WTC11 (cell line): Measurements from ENCODE around the gene RAD51AP2. TPM values are rescaled to one million over a fixed set of nuclear protein-coding genes. Genes with fewer than 3 reads are reported as not detected.
A peak's percentile ranks its signal among the peaks of the same experiment; 100 is the strongest.

Experiments
- ATAC-seq: fragments of 200-7000 bp; cut with Tn5 transposase; 2 replicates; pipeline ENCODE4 v1.10.0; 2021; ENCODE audit warnings: mild to moderate bottlenecking, moderate library complexity
- CTCF ChIA-PET: fragments of 300-600 bp; sonication (Branson Sonifier 250); formaldehyde crosslinking; loops from one replicate; lab custom pipeline; 2021; ENCODE audit warnings: antibody characterized with exemption; lab: Charles Lee
- POLR2A ChIA-PET: fragments of 350-600 bp; sonication (Branson Sonifier 250); formaldehyde crosslinking; loops from one replicate; lab custom pipeline; 2021; ENCODE audit warnings: antibody characterized with exemption; lab: Charles Lee
- DNase-seq: peaks from one replicate; pipeline ENCODE4 v3.0.0; 2021; ENCODE audit warnings: low spot score
- H3K27ac Mint-ChIP-seq: 2 replicates; pipeline ENCODE4 v1.8.0; 2021; ENCODE audit warnings: mixed read lengths
- H3K27me3 Mint-ChIP-seq: 2 replicates; pipeline ENCODE4 v1.8.0; 2021; ENCODE audit warnings: low read depth, mild to moderate bottlenecking, moderate library complexity, mixed read lengths
- H3K36me3 Mint-ChIP-seq: 2 replicates; pipeline ENCODE4 v1.8.0; 2021; ENCODE audit warnings: mixed read lengths
- H3K4me1 Mint-ChIP-seq: 2 replicates; pipeline ENCODE4 v1.8.0; 2022; ENCODE audit warnings: mixed read lengths
- H3K4me3 Mint-ChIP-seq: 2 replicates; pipeline ENCODE4 v1.8.0; 2021; ENCODE audit warnings: mild to moderate bottlenecking, moderate library complexity, mixed read lengths
- H3K9me3 Mint-ChIP-seq: 2 replicates; pipeline ENCODE4 v1.8.0; 2021; ENCODE audit warnings: mixed read lengths
- CDX4 ChIP-seq: fragments of 250-450 bp; sonication (Bioruptor Pico); IDR thresholded peaks from 2 replicates; pipeline ENCODE4 v1.9.0; 2021; ENCODE audit warnings: moderate library complexity, mild to moderate bottlenecking, inconsistent platforms, borderline replicate concordance
- CREB1 ChIP-seq: sonication (generic); formaldehyde crosslinking; IDR thresholded peaks from 2 replicates; pipeline ENCODE4 v1.8.0; 2023; ENCODE audit warnings: mild to moderate bottlenecking, missing genetic modification reagents
- E2F5 ChIP-seq: sonication (generic); formaldehyde crosslinking; IDR thresholded peaks from 2 replicates; pipeline ENCODE4 v1.8.1; 2022; ENCODE audit warnings: mild to moderate bottlenecking, moderate library complexity, missing genetic modification reagents
- GTF2I ChIP-seq: fragments of 250-450 bp; sonication (Bioruptor Pico); conservative IDR thresholded peaks from 2 replicates; pipeline ENCODE4 v1.4.0; 2021; ENCODE audit warnings: mild to moderate bottlenecking
- IRF1 ChIP-seq: sonication (generic); formaldehyde crosslinking; IDR thresholded peaks from 2 replicates; pipeline ENCODE4 v1.8.0; 2023; ENCODE audit warnings: missing genetic modification reagents
- JAZF1 ChIP-seq: fragments of 250-450 bp; sonication (Bioruptor Pico); IDR thresholded peaks from 2 replicates; pipeline ENCODE4 v1.9.0; 2021; ENCODE audit warnings: moderate library complexity, mild to moderate bottlenecking, inconsistent platforms
- KAT7 ChIP-seq: sonication (generic); formaldehyde crosslinking; IDR thresholded peaks from 2 replicates; pipeline ENCODE4 v1.8.1; 2023; ENCODE audit warnings: missing genetic modification reagents, mild to moderate bottlenecking, borderline replicate concordance
- MAX ChIP-seq: sonication (generic); formaldehyde crosslinking; IDR thresholded peaks from 2 replicates; pipeline ENCODE4 v1.8.0; 2022; ENCODE audit warnings: mild to moderate bottlenecking, missing genetic modification reagents
- NFE2L1 ChIP-seq: sonication (generic); formaldehyde crosslinking; IDR thresholded peaks from 2 replicates; pipeline ENCODE4 v1.8.1; 2023; ENCODE audit warnings: missing genetic modification reagents
- OVOL2 ChIP-seq: fragments of 250-450 bp; sonication (Bioruptor Pico); IDR thresholded peaks from 2 replicates; pipeline ENCODE4 v1.9.0; 2021; ENCODE audit warnings: mild to moderate bottlenecking, borderline replicate concordance
- SOX15 ChIP-seq: fragments of 250-450 bp; sonication (Bioruptor Pico); IDR thresholded peaks from 2 replicates; pipeline ENCODE4 v1.9.0; 2021; ENCODE audit warnings: mild to moderate bottlenecking
- STAT6 ChIP-seq: sonication (generic); formaldehyde crosslinking; conservative IDR thresholded peaks from 2 replicates; pipeline ENCODE4 v1.8.1; 2023; ENCODE audit warnings: mild to moderate bottlenecking, low read depth, missing genetic modification reagents, moderate library complexity
- USF1 ChIP-seq: sonication (generic); formaldehyde crosslinking; IDR thresholded peaks from 2 replicates; pipeline ENCODE4 v1.8.0; 2022; ENCODE audit warnings: mild to moderate bottlenecking, missing genetic modification reagents
- ZBTB43 ChIP-seq: sonication (generic); formaldehyde crosslinking; IDR thresholded peaks from 2 replicates; pipeline ENCODE4 v1.8.1; 2023; ENCODE audit warnings: mild to moderate bottlenecking, missing genetic modification reagents
- ZNF138 ChIP-seq: sonication (generic); formaldehyde crosslinking; conservative IDR thresholded peaks from 2 replicates; pipeline ENCODE4 v1.8.1; 2022; ENCODE audit warnings: mild to moderate bottlenecking, moderate library complexity, missing genetic modification reagents
- ZNF232 ChIP-seq: sonication (generic); formaldehyde crosslinking; IDR thresholded peaks from 2 replicates; pipeline ENCODE4 v1.8.0; 2022; ENCODE audit warnings: mild to moderate bottlenecking, missing genetic modification reagents
- ZNF396 ChIP-seq: fragments of 250-450 bp; sonication (Bioruptor Pico); IDR thresholded peaks from 2 replicates; pipeline ENCODE4 v1.8.0; 2021; ENCODE audit warnings: mild to moderate bottlenecking, moderate library complexity, borderline replicate concordance
- ZNF416 ChIP-seq: fragments of 250-450 bp; sonication (Bioruptor Pico); IDR thresholded peaks from 2 replicates; pipeline ENCODE4 v1.9.0; 2021; ENCODE audit warnings: mild to moderate bottlenecking, inconsistent platforms
- ZNF532 ChIP-seq: fragments of 250-450 bp; sonication (Bioruptor Pico); IDR thresholded peaks from 2 replicates; pipeline ENCODE4 v1.9.0; 2021; ENCODE audit warnings: mild to moderate bottlenecking, borderline replicate concordance
- total RNA-seq: library from RNA; stranded (reverse); gene quantifications from 3 replicates; pipeline ENCODE4 v1.2.3, GENCODE V29; 2021

Gene RAD51AP2
- total RNA-seq, 1 experiment from 2014 or later: 0.26 TPM

GRCh38 chr2:17541531-17541950 is 23.3 kb upstream of the RAD51AP2 start (continued):
- TF ChIP-seq ZNF396 (CRISPR knock-in tag) (no peak), STAT6 (CRISPR knock-in tag) (no peak), GTF2I (CRISPR knock-in tag) (no peak), IRF1 (CRISPR knock-in tag) (no peak), SOX15 (CRISPR knock-in tag) (no peak)

GRCh38 chr2:17540813-17541530 is 22.7 kb upstream of the RAD51AP2 start:
- ChIA-PET POLR2A (interaction anchor here (0.7 to 1.4 kb wide), 6 partner anchors 13 to 213 kb away, joined by 3 to 6 read pairs (median 4); partner anchors contain the start of gene RAD51AP2), CTCF (interaction anchor here (0.7 to 1.3 kb wide), 6 partner anchors 12 to 130 kb away, joined by 3 to 9 read pairs (median 4); no protein-coding TSS in a partner anchor)
- Mint-ChIP-seq H3K4me3 (peak overlapping the region; percentile 93), H3K27ac (peak overlapping the region; percentile 95), H3K36me3 (peaks cover 7% of the 10 kb centered on the region), H3K9me3 (no peaks in the 10 kb centered on the region), H3K27me3 (peaks cover 8% of the 10 kb centered on the region), H3K4me1 (peaks cover 37% of the 10 kb centered on the region)
- ATAC-seq: no peak
- TF ChIP-seq CREB1 (CRISPR knock-in tag) (no peak), OVOL2 (CRISPR knock-in tag) (no peak), ZNF532 (no peak), ZNF416 (CRISPR knock-in tag) (no peak), ZNF232 (CRISPR knock-in tag) (no peak), MAX (CRISPR knock-in tag) (no peak), NFE2L1 (no peak), E2F5 (no peak), JAZF1 (CRISPR knock-in tag) (no peak), GTF2I (CRISPR knock-in tag) (no peak), CDX4 (CRISPR knock-in tag) (no peak), KAT7 (CRISPR knock-in tag) (no peak), ZNF138 (CRISPR knock-in tag) (no peak), USF1 (CRISPR knock-in tag) (no peak), ZBTB43 (CRISPR knock-in tag) (no peak)
- no peak for DNase-seq
